ENCODE measurements around the gene BTNL9.
"Not testable (repeated sequence)": the region's sequence is repeated elsewhere in the genome, so short reads cannot be mapped to it uniquely, and the experiment has no call there.

The BTNL9 gene

DNA sequence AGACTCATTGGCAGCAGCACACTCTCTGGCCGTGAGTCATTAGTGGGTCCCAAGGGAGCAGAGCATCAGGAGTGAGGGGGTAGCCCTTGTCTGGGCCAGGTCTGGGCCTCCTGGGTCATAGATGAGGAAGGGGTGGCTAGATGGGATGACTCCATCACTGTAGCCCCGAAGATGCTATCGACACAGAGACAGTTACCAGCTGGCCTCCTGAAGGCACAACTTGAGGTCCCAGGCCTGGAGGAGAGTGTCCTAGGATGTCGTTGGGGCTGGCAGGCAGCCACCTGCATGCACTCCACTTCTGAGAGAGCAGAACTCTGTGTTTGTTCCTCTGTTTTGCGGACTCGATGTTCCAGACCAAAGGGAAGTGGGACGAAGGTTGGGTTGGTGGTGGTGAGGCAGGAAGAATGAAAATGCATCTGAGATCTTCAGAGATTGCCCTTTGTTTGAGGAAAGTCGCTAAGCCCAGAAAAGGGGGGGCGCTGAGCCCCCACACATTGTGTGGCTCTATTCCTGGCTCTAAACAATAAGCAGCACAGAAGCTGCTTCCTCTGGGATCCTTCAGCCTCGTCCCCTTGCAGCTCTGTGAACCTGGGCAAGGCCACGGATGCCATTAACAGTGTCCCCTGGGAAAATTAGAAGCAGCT, 4.7 kb downstream of the BTNL9 start:
- Histone ChIP-seq H3K4me3 (ENCODE audit: low read depth, low read length) (no peak overlapping the region), H3K36me3 (replicated peaks) (no peaks in the 10 kb centered on the region), H3K27ac (no peak overlapping the region), H3K27me3 (replicated peaks) (no peaks in the 10 kb centered on the region)
- no peak for DNase-seq
- in situ Hi-C loops (cut with HindIII; ENCODE audit: low pct_ligation_motif_present, low sequenced_read_pairs): no loop called here
- TF ChIP-seq, protein P1, sequence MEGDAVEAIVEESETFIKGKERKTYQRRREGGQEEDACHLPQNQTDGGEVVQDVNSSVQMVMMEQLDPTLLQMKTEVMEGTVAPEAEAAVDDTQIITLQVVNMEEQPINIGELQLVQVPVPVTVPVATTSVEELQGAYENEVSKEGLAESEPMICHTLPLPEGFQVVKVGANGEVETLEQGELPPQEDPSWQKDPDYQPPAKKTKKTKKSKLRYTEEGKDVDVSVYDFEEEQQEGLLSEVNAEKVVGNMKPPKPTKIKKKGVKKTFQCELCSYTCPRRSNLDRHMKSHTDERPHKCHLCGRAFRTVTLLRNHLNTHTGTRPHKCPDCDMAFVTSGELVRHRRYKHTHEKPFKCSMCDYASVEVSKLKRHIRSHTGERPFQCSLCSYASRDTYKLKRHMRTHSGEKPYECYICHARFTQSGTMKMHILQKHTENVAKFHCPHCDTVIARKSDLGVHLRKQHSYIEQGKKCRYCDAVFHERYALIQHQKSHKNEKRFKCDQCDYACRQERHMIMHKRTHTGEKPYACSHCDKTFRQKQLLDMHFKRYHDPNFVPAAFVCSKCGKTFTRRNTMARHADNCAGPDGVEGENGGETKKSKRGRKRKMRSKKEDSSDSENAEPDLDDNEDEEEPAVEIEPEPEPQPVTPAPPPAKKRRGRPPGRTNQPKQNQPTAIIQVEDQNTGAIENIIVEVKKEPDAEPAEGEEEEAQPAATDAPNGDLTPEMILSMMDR (IDR thresholded peaks at IDR 0.05; ENCODE audit: low read depth, low read length, missing control alignments): no peak

DNA sequence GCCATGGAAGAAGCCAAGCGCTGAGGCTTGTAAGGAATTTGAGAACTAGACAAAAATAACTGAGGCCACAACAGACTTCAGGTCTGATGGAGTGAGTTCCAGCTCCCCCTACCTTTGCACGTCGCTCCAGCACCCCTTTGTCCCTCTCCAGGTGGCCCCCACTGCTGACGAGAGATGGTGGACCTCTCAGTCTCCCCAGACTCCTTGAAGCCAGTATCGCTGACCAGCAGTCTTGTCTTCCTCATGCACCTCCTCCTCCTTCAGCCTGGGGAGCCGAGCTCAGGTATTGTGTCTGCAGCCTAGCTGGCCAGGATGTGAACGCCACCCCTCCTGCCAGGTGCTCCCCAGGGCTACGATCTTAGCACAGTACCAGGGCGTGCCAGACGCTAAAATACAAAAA, 5.2 kb downstream of the BTNL9 start:
- TF ChIP-seq, protein P1 (IDR thresholded peaks at IDR 0.05; ENCODE audit: low read depth, low read length, missing control alignments): no peak
- in situ Hi-C loops (cut with HindIII; ENCODE audit: low pct_ligation_motif_present, low sequenced_read_pairs): no loop called here
- Histone ChIP-seq H3K36me3 (replicated peaks) (no peaks in the 10 kb centered on the region), H3K27me3 (replicated peaks) (no peaks in the 10 kb centered on the region), H3K27ac (no peak overlapping the region), H3K4me3 (ENCODE audit: low read depth, low read length) (no peak overlapping the region)
- DNase-seq: no peak

DNA sequence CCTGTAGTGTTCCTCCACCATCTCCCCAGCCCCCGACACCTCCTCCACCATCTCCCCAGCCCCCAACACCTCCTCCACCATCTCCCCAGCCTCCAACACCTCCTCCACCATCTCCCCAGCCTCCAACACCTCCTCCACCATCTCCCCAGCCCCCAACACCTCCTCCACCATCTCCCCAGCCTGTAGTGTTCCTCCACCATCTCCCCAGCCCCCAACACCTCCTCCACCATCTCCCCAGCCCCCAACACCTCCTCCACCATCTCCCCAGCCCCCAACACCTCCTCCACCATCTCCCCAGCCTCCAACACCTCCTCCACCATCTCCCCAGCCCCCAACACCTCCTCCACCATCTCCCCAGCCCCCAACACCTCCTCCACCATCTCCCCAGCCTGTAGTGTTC, 5.8 kb downstream of the BTNL9 start:
- H3K36me3 ChIP-seq (replicated peaks); H3K4me3 ChIP-seq (ENCODE audit: low read depth, low read length); DNase-seq; in situ Hi-C loops (cut with HindIII; ENCODE audit: low pct_ligation_motif_present, low sequenced_read_pairs); H3K27me3 ChIP-seq (replicated peaks); H3K27ac ChIP-seq: not testable (repeated sequence)

DNA sequence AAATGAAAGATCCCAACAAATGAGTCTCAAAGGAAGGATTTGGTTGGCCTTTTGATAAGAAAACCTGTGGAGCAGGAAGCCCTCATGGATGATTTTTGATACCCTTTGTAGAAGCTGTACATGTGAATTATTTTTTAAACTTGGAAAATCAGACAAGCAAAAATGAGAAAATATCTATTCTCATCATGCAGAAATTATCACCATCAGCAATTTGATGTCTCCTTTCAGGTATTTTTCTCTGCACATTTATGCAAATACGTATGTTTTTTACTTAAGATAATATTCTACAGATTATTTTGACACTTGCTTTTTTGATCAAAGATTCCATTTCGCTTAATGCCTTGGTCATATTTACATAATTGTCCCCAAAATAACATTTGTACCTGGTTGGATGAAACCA, 7.2 kb downstream of the BTNL9 start:
- Histone ChIP-seq H3K36me3 (replicated peaks) (no peaks in the 10 kb centered on the region), H3K27ac (no peak overlapping the region), H3K4me3 (ENCODE audit: low read depth, low read length) (no peak overlapping the region), H3K27me3 (replicated peaks) (peaks cover 9% of the 10 kb centered on the region)
- in situ Hi-C loops (cut with HindIII; ENCODE audit: low pct_ligation_motif_present, low sequenced_read_pairs): no loop called here
- DNase-seq: no peak
- TF ChIP-seq, protein P1 (IDR thresholded peaks at IDR 0.05; ENCODE audit: low read depth, low read length, missing control alignments): no peak

DNA sequence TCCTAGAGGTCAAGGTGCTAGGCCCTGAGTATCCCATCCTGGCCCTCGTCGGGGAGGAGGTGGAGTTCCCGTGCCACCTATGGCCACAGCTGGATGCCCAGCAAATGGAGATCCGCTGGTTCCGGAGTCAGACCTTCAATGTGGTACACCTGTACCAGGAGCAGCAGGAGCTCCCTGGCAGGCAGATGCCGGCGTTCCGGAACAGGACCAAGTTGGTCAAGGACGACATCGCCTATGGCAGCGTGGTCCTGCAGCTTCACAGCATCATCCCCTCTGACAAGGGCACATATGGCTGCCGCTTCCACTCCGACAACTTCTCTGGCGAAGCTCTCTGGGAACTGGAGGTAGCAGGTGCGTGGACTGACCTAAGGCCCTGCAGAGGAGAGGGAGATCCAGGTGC, 7.9 kb downstream of the BTNL9 start:
- Histone ChIP-seq H3K27me3 (replicated peaks) (peaks cover 13% of the 10 kb centered on the region), H3K36me3 (replicated peaks) (no peaks in the 10 kb centered on the region), H3K4me3 (ENCODE audit: low read depth, low read length) (no peak overlapping the region), H3K27ac (no peak overlapping the region)
- DNase-seq: no peak
- TF ChIP-seq, protein P1 (IDR thresholded peaks at IDR 0.05; ENCODE audit: low read depth, low read length, missing control alignments): no peak
- in situ Hi-C loops (cut with HindIII; ENCODE audit: low pct_ligation_motif_present, low sequenced_read_pairs): no loop called here

DNA sequence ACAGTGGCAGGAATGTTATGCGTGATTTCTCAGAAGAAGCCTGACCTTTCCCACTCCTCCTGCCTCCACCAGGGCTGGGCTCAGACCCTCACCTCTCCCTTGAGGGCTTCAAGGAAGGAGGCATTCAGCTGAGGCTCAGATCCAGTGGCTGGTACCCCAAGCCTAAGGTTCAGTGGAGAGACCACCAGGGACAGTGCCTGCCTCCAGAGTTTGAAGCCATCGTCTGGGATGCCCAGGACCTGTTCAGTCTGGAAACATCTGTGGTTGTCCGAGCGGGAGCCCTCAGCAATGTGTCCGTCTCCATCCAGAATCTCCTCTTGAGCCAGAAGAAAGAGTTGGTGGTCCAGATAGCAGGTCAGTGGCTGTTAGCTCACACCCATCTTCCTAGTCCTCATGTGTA, 9.9 kb downstream of the BTNL9 start:
- Histone ChIP-seq H3K27ac (no peak overlapping the region), H3K36me3 (replicated peaks) (no peaks in the 10 kb centered on the region), H3K4me3 (ENCODE audit: low read depth, low read length) (no peak overlapping the region), H3K27me3 (replicated peaks) (peaks cover 31% of the 10 kb centered on the region)
- DNase-seq: no peak
- in situ Hi-C loops (cut with HindIII; ENCODE audit: low pct_ligation_motif_present, low sequenced_read_pairs): no loop called here
- TF ChIP-seq, protein P1 (IDR thresholded peaks at IDR 0.05; ENCODE audit: low read depth, low read length, missing control alignments): no peak
